ENCODE measurements around the gene N4BP2.

GRCh38 chr4:40134206-40134917, 77.7 kb downstream of the N4BP2 start:
- TF ChIP-seq POLR2A (IDR thresholded peaks at IDR 0.05) = no peak
- TF ChIP-seq CTCF (IDR thresholded peaks at IDR 0.05) = no peak

All from ovary (tissue), 3 donors.